Adrenal gland (tissue), 5 donors: ENCODE data around the gene DOCK6.

ENCODE experiments used
- POLR2A ChIP-seq, 2 donors: fragments of 450-650 bp; IDR thresholded peaks; one replicate each; pipeline ENCODE4 v1.6.1; 2017; ENCODE audit warnings: antibody characterized with exemption in 2 of 2, mild to moderate bottlenecking in 2 of 2, moderate library complexity in 1 of 2
- TF ChIP-seq, protein P1 (sequence below), 6 experiments: fragments of 450-650 bp in 4 of 6; fragments of 200-600 bp in 2 of 6; sonication (generic) in 1 of 6; IDR thresholded peaks; 1 replicate in 5 of 6; 2 replicates in 1 of 6; pipeline versions ENCODE4 v1.5.1 to v1.8.0; 2016 to 2021; ENCODE audit warnings: antibody characterized with exemption in 6 of 6, mild to moderate bottlenecking in 2 of 6, moderate library complexity in 1 of 6
- donor health status: DM: no; HTN: no; CAD: no.

GRCh38 chr19:11232555-11232954 is 29.8 kb downstream of the DOCK6 start:
- TF ChIP-seq, protein P1, sequence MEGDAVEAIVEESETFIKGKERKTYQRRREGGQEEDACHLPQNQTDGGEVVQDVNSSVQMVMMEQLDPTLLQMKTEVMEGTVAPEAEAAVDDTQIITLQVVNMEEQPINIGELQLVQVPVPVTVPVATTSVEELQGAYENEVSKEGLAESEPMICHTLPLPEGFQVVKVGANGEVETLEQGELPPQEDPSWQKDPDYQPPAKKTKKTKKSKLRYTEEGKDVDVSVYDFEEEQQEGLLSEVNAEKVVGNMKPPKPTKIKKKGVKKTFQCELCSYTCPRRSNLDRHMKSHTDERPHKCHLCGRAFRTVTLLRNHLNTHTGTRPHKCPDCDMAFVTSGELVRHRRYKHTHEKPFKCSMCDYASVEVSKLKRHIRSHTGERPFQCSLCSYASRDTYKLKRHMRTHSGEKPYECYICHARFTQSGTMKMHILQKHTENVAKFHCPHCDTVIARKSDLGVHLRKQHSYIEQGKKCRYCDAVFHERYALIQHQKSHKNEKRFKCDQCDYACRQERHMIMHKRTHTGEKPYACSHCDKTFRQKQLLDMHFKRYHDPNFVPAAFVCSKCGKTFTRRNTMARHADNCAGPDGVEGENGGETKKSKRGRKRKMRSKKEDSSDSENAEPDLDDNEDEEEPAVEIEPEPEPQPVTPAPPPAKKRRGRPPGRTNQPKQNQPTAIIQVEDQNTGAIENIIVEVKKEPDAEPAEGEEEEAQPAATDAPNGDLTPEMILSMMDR (IDR thresholded peaks at IDR 0.05): no peak
- TF ChIP-seq POLR2A (IDR thresholded peaks at IDR 0.05): no peak
